K562 (cell line): ENCODE results near the gene FRMD4B. TPM values are rescaled to one million over a fixed set of nuclear protein-coding genes. Genes with fewer than 3 reads are reported as not detected.

Experiments
- ATAC-seq: fragments of 200-7000 bp; cut with Tn5 transposase; 3 replicates; pipeline ENCODE4 v1.9.1; 2020; ENCODE audit warnings: moderate library complexity
- BruUV-seq: library from RNA; stranded (reverse); fragments of 400-500 nt; replicated peaks from 2 replicates; lab custom pipeline; 2021; lab: Mats Ljungman, UMichigan
- CTCF ChIA-PET: fragments of 300-600 bp; formaldehyde crosslinking; extraction: SDS; loops from one replicate; lab custom pipeline; 2021; ENCODE audit warnings: low intra/inter-chr PET ratio; lab: Yijun Ruan, JAX
- POLR2A ChIA-PET: fragments of 300-600, 350-650 bp; sonication (Branson Sonifier 250); formaldehyde crosslinking; extraction: SDS; loops from one replicate; lab custom pipeline; 2021; ENCODE audit warnings: antibody characterized with exemption, inconsistent platforms; lab: Yijun Ruan, JAX
- DNase-seq, 4 experiments: peaks; one replicate each; pipeline versions ENCODE4 v3.0.0 to v3.0.0-alpha.2; 2011 to 2018; ENCODE audit warnings: low spot score in 3 of 4, mixed read lengths in 3 of 4; ENCODE audit errors: extremely low read depth in 1 of 4
- FAIRE-seq: peaks from 2 replicates; lab custom pipeline; 2011; peaks lifted over from hg19 to GRCh38; lab: Jason Lieb, UNC
- H2AFZ ChIP-seq: 2 replicates; pipeline ENCODE4 v1.6.0; 2011; ENCODE audit warnings: low read depth, low read length, control low read depth, inconsistent platforms
- H3K27ac ChIP-seq: fragments of 200-600 bp; 3 replicates; pipeline ENCODE4 v1.8.0; 2011; ENCODE audit warnings: low read depth, mild to moderate bottlenecking, control low read depth, inconsistent platforms, low read length, moderate library complexity, mixed read lengths; ENCODE audit errors: extremely low read depth
- H3K27me3 ChIP-seq, 2 experiments: fragments of 300-600 bp in 1 of 2; 2 replicates in 1 of 2; 3 replicates in 1 of 2; pipeline versions ENCODE4 v1.6.0 to v1.8.0; 2011; ENCODE audit warnings: inconsistent platforms in 2 of 2, low read length in 2 of 2, mild to moderate bottlenecking in 1 of 2, mixed read lengths in 1 of 2, moderate library complexity in 1 of 2; ENCODE audit not compliant: control insufficient read depth in 2 of 2, insufficient read depth in 2 of 2
- H3K36me3 ChIP-seq: fragments of 300-600 bp; 3 replicates; pipeline ENCODE4 v1.8.0; 2011; ENCODE audit warnings: mild to moderate bottlenecking, low read length, inconsistent platforms; ENCODE audit not compliant: control insufficient read depth, insufficient read depth
- H3K4me1 ChIP-seq, 2 experiments: fragments of 200-600 bp in 1 of 2; replicated peaks in 1 of 2; 2 replicates in 1 of 2; 3 replicates in 1 of 2; pipeline versions ENCODE4 v1.5.1 to v1.8.0; 2011; ENCODE audit warnings: inconsistent platforms in 2 of 2, low read length in 2 of 2, mild to moderate bottlenecking in 1 of 2, mixed read lengths in 1 of 2, moderate library complexity in 1 of 2; ENCODE audit not compliant: control insufficient read depth in 2 of 2, insufficient read depth in 2 of 2
- H3K4me2 ChIP-seq: 2 replicates; pipeline ENCODE4 v1.6.1; 2011; ENCODE audit warnings: low read length, control low read depth, inconsistent platforms, mixed read lengths; ENCODE audit not compliant: insufficient read depth
- H3K4me3 ChIP-seq: fragments of 200-600 bp; sonication (generic), shearing (Covaris generic); 2 replicates; pipeline ENCODE4 v1.5.1; 2016; ENCODE audit warnings: control low read depth, inconsistent platforms
- H3K79me2 ChIP-seq: fragments of 200-600 bp; 3 replicates; pipeline ENCODE4 v1.8.0; 2011; ENCODE audit warnings: low read length, inconsistent platforms; ENCODE audit not compliant: control insufficient read depth, insufficient read depth
- H3K9ac ChIP-seq, 2 experiments: 2 replicates each; pipeline versions ENCODE4 v1.6.0 to v1.6.1; 2011; ENCODE audit warnings: low read depth in 2 of 2, low read length in 2 of 2, control low read depth in 1 of 2, inconsistent platforms in 1 of 2, mild to moderate bottlenecking in 1 of 2, mixed read lengths in 1 of 2; ENCODE audit not compliant: insufficient read depth in 1 of 2
- H3K9me1 ChIP-seq: one replicate; pipeline ENCODE4 v1.6.0; 2011; ENCODE audit warnings: inconsistent platforms, mild to moderate bottlenecking, low read length, moderate library complexity; ENCODE audit not compliant: control insufficient read depth, insufficient read depth
- H3K9me3 ChIP-seq: replicated peaks from 2 replicates; pipeline ENCODE4 v1.5.1; 2011; ENCODE audit warnings: low read depth, low read length, inconsistent platforms; ENCODE audit not compliant: control insufficient read depth, insufficient read depth
- H4K20me1 ChIP-seq: replicated peaks from 2 replicates; pipeline ENCODE4 v1.6.1; 2011; ENCODE audit warnings: low read length, inconsistent platforms, mixed read lengths; ENCODE audit not compliant: control insufficient read depth, insufficient read depth
- E2F4 ChIP-seq: sonication (generic); formaldehyde crosslinking; IDR thresholded peaks from 2 replicates; pipeline ENCODE4 v1.8.0; 2022; ENCODE audit warnings: mild to moderate bottlenecking, low read depth, missing genetic modification reagents
- ESRRB ChIP-seq: fragments of 250-450 bp; sonication (Bioruptor Pico); IDR thresholded peaks from 2 replicates; pipeline ENCODE4 v1.5.0; 2020; ENCODE audit warnings: mild to moderate bottlenecking, moderate library complexity, borderline replicate concordance
- FOSL1 ChIP-seq: fragments of 200-800 bp; sonication (Bioruptor generic); conservative IDR thresholded peaks from 2 replicates; pipeline ENCODE4 v1.6.1; 2016; ENCODE audit warnings: missing genetic modification characterization, missing compliant biosample characterization
- HNRNPK ChIP-seq: fragments of 200-400 bp; formaldehyde crosslinking; IDR thresholded peaks from one replicate; pipeline ENCODE4 v1.6.1; 2018; ENCODE audit warnings: mild to moderate bottlenecking, low read depth, low read length; ENCODE audit not compliant: poor library complexity, severe bottlenecking
- MCM5 ChIP-seq: fragments of 450-650 bp; IDR thresholded peaks from 2 replicates; pipeline ENCODE4 v1.6.1; 2016; ENCODE audit warnings: low read depth
- NFXL1 ChIP-seq: fragments of 450-650 bp; formaldehyde crosslinking; IDR thresholded peaks from 2 replicates; pipeline ENCODE4 v1.4.0; 2021; ENCODE audit warnings: mild to moderate bottlenecking
- RBM17 ChIP-seq: fragments of 200-400 bp; formaldehyde crosslinking; IDR thresholded peaks from 2 replicates; pipeline ENCODE4 v1.6.1; 2017; ENCODE audit warnings: low read depth, mild to moderate bottlenecking, low read length, borderline replicate concordance
- THRAP3 ChIP-seq: fragments of 450-650 bp; IDR thresholded peaks from 2 replicates; pipeline ENCODE4 v1.6.1; 2016; ENCODE audit warnings: mild to moderate bottlenecking, inconsistent platforms, borderline replicate concordance
- ZNF274 ChIP-seq: IDR thresholded peaks from 2 replicates; pipeline ENCODE4 v1.6.1; 2011; ENCODE audit warnings: low read depth, mild to moderate bottlenecking, low read length, moderate library complexity, borderline replicate concordance
- WGBS: fragments of 100-300 bp; shearing (Covaris generic); methylation state at CpG from one replicate; pipeline ENCODE4 v1.1.6; 2016; ENCODE audit warnings: low coverage, mixed read lengths; ENCODE audit not compliant: insufficient coverage; ENCODE audit errors: missing lambda C conversion rate; 5-methylcytosine and 5-hydroxymethylcytosine counted together
- in situ Hi-C: fragments of 300-500 bp; cut with MboI; formaldehyde crosslinking; loops from 4 replicates; pipeline ENCODE4 v1.15.0; 2018; ENCODE audit warnings: inconsistent platforms, mixed read lengths
- intact Hi-C: fragments of 100-400 bp; cut with micrococcal nuclease; formaldehyde crosslinking; loops from 2 replicates; pipeline ENCODE4 v1.14.2; 2022
- polyA plus RNA-seq, 8 experiments: library from polyadenylated mRNA; depleted of rRNA in 4 of 8; stranded (reverse) in 5 of 8; unstranded in 3 of 8; fragments of >200 nt; fragmentation: Nextera tagmentation in 2 of 8; fragmentation: Illumina TruSeq in 1 of 8; extraction: Ambion mirVana in 2 of 8; extraction: Trizol in 1 of 8; gene quantifications; 2 replicates each; pipeline versions ENCODE4 v1.2.1 to v1.2.3, GENCODE V29; 2011 to 2014; ENCODE audit warnings: inconsistent platforms in 1 of 8, missing spikeins in 1 of 8
- total RNA-seq, 7 experiments: library from RNA; depleted of rRNA in 6 of 7; stranded (reverse); fragments of >200 nt in 6 of 7; fragmentation: Illumina TruSeq in 2 of 7; extraction: Trizol in 2 of 7; gene quantifications; 2 replicates each; pipeline versions ENCODE4 v1.2.1 to v1.2.3, GENCODE V29; 2011 to 2021; ENCODE audit warnings: low replicate concordance in 1 of 7

FRMD4B gene
- total and polyA plus RNA-seq, 9 of the 15 experiments (the other 6 are each of a cell fraction or from before 2014, with no cell fraction given), result 0.03 to 0.09 (median 0.04) TPM; not detected in 3

GRCh38 chr3:69296995-69297394, 88.9 kb downstream of the FRMD4B start:
- H3K36me3 ChIP-seq, result no peaks in the 10 kb centered on the region
- H3K9me3 ChIP-seq, result no peaks in the 10 kb centered on the region
- WGBS, result 0% methylated on average over 6 of the region's 6 CpGs
- TF ChIP-seq THRAP3 (no peak), E2F4 (CRISPR knock-in tag) (no peak), NFXL1 (CRISPR knock-in tag) (no peak), ZNF274 (no peak), RBM17 (no peak), HNRNPK (no peak), ESRRB (CRISPR knock-in tag) (no peak), MCM5 (no peak), FOSL1 (no peak)
- FAIRE-seq, result no peak
- no peaks in the 10 kb centered on the region for H3K79me2 ChIP-seq
- BruUV-seq, result no TSS peak
- no peak overlapping the region for H3K4me3 ChIP-seq
- H2AFZ ChIP-seq, result no peak overlapping the region
- H3K27ac ChIP-seq, result no peak overlapping the region
- no peak for ATAC-seq
- no peaks in the 10 kb centered on the region for H3K27me3 ChIP-seq
- no peak overlapping the region for H3K4me2 ChIP-seq
- no peaks in the 10 kb centered on the region for H3K4me1 ChIP-seq
- H3K9ac ChIP-seq, result no peak overlapping the region
- intact Hi-C loops (no loop called here), in situ Hi-C loops (no loop called here)
- no peaks in the 10 kb centered on the region for H4K20me1 ChIP-seq
- DNase-seq, result no peak
- CTCF ChIA-PET, result no interaction called here
- POLR2A ChIA-PET, result no interaction called here
- no peaks in the 10 kb centered on the region for H3K9me1 ChIP-seq
